Measurements from ENCODE around the gene GSK3B.
"Not testable (repeated sequence)": the region's sequence is repeated elsewhere in the genome, so short reads cannot be mapped to it uniquely, and the experiment has no call there.

The GSK3B gene

DNA sequence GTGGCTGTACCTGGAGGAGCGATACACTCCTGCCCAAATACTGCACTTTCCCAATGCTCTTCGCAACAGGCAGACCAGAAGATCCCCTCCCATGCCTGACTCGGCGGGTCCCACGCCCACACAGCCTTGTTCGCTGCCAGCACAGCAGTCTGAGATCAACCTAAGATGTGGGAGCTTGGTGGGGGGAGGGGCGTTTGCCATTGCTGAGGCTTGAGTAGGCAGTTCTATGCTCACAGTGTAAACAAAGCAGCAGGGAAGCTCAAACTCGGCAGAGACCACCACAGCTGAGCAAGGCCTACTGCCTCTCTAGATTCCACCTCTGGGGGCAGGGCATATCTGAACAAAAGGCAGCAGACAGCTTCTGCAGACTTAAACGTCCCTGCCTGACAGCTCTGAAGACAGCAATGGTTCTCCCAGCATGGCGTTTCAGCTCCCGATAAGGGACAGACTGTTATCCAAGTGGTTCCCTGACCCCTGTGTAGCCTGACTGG is 90.2 kb downstream of the GSK3B start:
- DNase-seq (ENCODE audit: low spot score), result peak; percentile 38

DNA sequence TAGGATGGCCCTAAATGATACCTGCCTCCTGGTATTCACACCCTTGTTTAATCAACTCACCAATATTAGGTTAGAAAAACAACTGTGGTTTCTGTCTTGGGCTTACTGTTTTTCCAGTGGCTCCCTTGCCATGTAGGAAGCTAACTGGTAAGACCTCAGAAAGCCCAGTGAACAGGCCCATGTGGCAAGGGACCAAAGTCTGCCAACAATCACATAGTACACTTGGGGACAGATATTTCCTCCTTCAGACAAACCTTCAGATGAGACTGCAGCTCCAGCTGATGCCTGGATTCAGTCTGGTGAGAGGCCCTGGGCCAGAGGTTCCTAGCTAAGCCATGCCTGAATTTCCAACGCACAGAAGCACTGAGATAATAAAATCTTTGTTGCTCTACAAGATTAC is 96.1 kb downstream of the GSK3B start:
- DNase-seq (ENCODE audit: low spot score), result no peak

DNA sequence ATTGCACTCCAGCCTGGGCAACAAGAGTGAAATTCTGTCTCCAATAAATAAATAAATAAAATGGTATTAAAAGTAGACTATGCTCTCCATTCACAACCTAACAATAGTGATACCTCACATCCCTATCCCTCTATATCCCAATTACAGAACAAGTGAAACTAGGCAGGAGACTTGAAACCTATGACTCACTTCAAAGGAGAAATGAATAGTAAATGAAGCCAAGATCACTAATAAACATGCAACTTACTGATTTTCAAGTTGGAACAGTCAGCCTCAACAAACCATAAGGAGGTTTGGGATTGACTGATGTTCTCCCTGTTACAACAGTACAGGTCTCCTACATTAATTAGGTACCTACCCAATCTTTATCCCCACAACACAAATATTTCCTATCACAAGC is 103.4 kb downstream of the GSK3B start:
- peak; percentile 45 for DNase-seq (ENCODE audit: low spot score)

DNA sequence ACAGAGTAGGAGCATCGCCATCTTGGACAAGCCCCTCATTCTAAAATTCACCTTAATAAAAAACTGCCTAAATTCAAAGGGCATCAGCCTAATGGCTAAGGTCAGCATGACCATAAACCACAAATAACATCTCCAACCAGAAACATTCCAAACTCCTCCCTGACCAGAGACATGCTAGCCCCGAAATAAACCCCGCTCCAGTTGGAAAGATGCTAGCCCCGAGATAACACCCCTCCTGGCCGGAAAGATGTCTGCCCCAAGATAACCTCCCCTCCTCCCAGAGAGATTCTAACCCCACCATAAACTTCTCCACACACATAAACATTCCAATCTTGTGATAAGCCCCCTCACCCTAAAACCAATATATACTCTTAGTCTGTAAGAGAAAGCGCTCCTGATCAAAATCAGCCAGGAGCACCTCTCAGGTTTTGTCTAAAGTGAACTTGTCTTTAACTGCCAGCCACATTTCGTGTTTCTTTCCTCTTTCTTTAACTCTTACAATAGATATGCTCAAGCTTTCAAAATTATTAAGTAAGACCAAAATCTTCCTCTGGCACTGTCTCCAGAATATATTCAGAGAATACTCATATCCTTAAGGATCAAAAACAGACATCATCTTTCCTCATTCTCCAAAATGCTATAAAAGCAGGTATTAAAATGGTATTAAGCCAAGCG is 104.1 kb downstream of the GSK3B start:
- DNase-seq (ENCODE audit: low spot score), result no peak

DNA sequence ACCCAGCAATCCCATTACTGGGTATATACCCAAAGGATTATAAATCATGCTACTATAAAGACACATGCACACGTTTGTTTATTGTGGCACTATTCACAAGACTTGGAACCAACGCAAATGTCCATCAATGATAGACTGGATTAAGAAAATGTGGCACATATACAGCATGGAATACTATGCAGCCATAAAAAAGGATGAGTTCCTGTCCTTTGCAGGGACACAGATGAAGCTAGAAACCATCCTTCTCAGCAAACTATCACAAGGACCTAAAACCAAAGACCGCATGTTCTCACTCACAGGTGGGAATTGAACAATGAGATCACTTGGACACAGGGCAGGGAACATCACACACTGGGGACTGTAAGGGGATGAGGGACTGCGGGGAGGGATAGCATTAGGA is 107.4 kb downstream of the GSK3B start:
- not testable (repeated sequence) for DNase-seq (ENCODE audit: low spot score)

DNA sequence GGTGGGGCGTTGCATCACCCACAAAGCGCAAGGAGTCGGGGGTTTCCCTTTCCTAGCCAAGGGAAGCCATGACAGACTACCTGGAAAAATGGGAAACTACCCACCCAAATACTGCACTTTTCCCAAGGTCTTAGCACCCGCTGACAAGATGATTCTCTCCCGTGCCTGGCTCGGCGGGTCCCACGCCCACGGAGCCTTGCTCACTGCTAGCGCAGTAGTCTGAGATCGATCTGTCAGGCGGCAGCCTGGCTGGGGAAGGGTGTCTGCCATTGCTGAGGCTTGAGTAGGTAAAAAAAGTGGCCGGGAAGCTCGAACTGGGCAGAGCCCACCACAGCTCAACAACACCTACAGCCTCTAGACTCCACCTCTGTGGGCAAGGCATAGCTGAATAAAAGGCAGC is 112.9 kb downstream of the GSK3B start:
- no peak for DNase-seq (ENCODE audit: low spot score)

DNA sequence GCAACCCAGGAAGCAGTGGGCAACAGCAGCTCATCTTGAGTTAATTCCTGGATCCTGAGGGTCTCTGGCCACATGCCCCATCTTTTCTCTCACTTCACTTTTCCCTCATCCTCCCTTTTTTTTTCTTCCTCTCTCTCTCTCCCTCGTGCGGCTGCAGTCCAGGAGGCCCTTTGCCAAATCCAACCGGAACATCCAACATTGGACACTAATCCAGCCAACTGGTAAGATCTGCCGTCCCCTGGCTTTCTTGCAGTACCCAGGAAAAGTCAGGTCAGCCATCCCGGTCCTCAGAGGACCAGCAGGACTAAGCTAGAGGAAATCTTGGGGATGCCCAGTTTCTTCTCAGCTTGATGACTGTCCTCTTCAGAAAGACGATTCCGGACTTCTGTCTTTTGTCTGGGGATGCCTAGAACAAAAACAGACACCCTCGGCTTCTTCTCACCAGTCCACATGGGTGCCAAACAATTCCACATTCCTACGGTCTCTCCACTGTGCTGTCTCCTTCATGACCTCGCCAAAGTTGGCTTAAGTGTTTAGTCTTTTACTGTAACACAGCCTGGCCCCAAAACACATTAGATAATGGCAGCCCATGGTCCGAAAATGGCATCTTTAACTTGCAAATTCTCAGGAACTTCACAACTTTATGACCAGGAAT is 115.6 kb downstream of the GSK3B start:
- DNase-seq (ENCODE audit: low spot score), result no peak

DNA sequence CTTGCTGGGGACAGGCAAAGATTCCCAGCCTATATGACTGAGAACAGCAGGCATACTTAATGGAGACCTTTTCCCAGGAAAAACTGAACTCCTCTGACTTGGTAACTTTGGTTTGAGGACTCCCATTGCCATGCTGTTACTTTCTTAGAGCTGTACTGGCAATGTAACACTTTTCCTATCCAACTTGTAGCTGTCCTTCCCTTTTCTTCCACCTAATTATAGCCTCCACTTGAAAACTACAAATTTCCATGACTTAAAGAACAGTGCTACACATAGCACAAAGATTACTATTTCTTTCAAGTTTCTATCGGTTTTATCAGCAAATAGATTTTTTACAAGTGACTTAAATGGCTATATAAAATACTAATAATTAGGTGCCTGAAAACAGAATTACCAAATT is 116.9 kb downstream of the GSK3B start:
- no peak for DNase-seq (ENCODE audit: low spot score)

DNA sequence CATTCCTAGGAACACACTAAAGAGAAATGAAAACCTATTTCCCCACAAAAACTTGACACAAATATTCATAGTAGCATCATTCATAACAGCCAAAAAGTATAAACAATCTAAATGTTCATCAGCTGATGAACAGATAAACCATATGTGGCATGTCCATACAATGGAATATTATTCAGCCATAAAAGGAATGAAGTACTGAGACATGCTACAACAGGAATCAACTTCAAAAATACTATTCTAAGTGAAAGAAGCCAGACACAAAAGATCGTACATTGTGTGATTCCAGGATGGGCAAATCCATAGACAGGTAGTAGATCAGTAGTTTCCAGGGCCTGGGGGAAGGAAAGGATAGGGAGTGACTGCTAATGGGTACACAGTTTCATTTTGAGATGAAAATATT is 118.0 kb downstream of the GSK3B start:
- DNase-seq (ENCODE audit: low spot score), result no peak

DNA sequence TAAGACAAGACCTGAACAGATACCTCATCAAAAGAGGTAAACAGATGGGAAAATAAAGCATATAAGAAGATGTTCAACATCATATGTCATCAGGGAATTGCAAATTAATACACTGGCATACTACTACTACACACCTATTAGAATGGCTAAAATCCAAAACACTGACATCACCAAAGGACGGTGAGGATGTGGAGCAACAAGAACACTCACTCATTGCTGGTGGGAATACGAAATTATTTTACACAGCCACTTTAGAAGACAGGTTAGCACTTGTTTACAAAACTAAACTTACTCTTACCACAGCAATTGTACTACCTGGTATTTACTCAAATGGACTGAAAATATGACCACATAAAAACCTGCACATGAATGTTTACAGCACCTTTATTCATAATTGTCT is 119.6 kb downstream of the GSK3B start:
- DNase-seq (ENCODE audit: low spot score), result no peak

DNA sequence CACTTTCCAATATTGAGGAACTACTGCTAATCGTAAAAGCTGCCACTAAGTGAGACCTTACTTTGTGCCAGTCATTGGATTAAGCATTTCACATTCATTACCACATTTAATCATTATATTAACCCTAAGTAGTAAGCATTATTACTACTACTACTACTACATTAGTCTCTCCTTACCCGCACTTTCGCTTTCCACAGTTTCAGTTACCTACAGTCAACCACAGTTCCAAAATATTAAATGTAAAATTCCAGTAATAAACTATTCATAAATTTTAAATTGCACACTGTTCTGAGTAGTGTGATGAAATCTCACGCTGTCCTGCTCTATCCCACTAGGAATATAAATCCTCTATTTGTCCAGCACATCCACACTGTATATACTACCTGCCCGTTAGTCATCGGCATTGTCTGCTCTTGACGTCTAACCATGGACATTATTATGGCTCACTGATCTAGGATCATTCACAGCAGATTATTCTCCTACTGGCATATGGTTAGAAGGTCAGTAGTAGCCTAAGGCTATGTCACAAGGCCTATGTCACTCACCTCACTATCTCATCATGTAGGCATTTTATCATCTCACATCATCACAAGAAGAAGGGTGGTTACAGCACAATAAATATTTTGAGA is 121.1 kb downstream of the GSK3B start:
- peak; percentile 58 for DNase-seq (ENCODE audit: low spot score)

DNA sequence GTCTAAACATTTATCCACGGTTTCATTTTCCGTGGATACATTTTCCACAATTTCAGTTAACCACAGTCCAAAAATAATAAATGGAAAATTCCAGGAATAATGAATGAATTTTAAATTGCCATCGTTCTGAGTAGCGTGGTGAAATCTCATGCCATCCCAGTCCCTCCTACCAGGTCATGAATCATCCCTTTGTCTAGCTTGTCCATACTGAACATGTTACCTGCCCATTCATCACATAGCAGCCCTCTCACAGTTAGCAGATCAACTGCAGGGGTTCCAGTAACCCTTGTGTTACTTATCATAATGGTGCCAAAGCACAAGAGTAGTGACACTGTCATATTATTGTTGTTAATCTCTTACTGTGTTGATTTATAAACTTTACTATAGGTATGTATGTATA is 124.5 kb downstream of the GSK3B start:
- no peak for DNase-seq (ENCODE audit: low spot score)

DNA sequence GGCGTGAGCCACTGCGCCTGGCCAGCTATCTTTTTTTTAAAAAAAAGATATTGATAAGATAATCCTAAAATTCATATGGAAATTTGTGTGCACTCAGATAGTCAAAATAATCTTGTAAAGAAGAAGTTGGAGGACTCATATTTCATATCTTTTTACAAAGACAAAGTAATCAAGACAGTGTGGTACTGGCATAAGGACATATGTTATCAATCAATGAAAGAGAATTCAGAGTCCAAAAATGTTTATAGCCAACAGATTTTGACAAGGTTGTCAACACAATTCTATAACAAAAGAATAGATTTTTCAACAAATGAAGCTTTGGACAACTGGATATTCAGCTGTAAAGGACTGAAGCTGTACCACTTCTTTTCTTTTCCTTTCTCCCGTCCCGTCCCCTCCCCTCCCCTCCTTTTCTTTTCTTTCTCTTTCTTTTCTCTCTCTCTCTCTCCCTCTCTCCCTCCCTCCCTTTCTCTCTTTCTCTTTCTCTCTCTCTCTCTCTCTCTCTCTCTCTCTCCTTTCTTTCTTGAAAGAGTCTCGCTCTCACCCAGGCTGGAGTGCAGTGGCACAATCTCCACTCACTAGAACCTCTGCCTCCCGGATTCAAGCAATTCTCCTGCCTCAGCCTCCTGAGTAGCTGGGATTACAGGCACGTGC is 126.8 kb downstream of the GSK3B start:
- no peak for DNase-seq (ENCODE audit: low spot score)

DNA sequence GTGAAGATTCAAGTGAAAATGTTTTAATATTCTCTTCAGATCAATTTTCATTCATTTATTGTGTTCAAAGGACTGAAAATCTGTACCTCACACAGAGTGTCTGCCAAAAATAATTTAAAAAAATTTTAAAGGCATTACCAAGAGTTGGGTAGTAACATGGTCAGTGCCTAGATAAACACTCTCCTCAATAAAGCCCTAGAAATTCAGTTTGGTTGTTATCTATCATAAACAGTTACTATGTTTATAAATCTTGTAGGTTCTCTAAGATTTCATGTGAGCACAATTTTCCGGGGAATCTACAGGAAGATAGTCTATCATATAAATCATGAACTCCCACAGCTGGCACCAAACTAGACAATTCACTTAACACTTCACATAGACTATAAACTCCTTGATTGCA is 128.6 kb downstream of the GSK3B start:
- DNase-seq (ENCODE audit: low spot score), result no peak

DNA sequence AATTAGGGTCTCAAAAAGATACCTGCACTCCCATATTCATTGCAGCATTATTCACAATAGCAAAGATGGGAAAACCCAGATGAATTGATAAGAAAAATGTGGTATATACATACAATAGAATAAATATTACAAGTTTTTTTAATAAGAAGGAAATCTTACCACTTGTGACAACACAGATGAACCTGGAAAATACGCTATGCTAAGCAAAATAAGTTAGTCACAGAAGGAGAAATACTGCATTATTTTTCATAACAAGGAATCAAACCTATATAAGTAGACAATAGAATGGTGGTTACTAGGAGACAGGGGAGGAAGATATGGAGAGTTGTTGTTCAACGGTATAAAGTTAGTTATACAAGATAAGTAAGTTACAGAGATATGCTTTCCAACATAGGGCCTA is 130.0 kb downstream of the GSK3B start:
- DNase-seq (ENCODE audit: low spot score), result no peak

DNA sequence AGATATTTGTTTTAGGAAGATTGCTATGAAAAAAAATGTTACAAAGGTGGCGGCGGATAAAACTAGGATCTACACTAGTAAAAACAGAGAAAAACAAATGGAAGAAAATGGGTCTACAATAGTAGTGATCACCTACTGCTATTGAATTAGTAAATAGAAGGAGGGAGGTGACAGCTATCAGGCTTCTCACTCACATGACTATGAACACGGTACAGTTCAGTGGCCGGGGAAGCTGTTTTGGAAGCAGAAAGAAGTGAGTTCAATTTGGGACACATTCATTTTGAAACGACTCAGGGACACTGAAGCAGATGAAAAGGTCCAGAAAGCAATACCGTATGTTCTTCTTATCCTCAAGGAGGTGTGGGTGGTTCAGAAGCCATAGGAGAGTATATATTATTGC is 138.3 kb downstream of the GSK3B start:
- DNase-seq (ENCODE audit: low spot score), result no peak

DNA sequence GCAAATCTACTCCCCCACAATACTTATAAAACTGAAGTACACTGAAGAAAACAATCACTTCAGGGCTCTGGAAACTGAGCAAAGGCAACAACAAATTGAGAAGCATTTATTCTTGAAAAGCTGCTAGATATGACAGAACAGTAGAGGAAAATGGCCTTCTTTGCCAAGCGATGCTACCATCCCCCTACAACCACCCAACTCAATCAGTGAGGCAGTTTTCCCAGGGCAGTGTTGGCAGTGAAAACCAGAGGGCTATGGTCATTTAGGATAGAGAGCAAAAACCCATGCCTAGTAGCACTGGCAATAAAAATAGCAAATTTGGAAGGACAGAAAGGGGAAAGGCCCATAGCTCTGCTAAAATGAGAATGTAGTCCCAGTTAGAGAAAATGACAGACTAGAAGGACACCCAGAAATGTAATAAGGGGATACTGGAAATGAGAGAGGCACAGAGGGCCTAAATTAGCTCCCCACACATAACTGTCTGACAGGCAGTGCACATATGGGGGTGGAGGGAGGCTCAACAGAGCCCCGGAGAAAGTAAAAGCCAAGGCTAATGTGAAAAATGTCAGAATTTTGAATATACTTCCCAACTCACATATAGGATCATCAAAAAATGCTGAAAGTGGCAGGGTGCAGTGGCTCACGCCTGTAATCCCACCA is 143.5 kb downstream of the GSK3B start:
- no peak for DNase-seq (ENCODE audit: low spot score)

DNA sequence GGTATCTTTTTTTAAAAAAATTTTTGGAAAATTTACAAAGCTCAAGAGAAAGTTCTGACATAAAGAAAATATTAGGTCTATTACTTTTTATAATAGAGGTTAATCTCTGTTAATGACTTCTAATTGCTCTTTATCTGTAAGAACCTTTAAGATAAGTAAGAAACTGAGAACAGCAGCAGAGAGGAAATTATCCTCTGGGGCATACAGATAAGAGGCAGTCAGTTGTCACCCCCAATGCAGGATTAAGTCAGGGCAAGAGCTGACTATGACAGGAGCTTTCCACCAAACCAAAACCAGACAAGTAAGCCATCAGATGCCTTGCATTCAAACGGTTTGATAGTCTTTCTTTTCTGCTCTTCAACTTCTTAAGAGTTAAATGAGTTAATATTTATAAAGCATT is 149.0 kb downstream of the GSK3B start:
- DNase-seq (ENCODE audit: low spot score), result no peak

DNA sequence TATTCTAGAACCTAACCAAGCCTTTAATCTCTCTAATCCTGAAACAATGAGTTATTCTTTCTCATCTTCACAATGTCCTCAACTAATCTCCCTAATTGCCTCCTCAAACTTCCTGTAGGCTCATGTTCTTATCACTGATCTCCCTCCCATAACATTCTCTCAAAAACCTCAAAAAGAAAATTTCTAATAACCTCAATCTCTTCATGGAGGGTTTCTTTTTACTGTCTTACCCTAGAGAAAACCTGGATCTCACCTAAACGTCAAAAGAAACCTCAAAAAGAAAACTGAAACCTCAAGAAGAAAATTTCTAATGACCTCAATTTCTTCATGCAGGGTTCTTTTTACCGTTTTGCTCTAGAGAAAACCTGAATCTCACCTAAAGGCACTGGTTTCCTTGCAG is 150.2 kb downstream of the GSK3B start:
- DNase-seq (ENCODE audit: low spot score), result no peak

DNA sequence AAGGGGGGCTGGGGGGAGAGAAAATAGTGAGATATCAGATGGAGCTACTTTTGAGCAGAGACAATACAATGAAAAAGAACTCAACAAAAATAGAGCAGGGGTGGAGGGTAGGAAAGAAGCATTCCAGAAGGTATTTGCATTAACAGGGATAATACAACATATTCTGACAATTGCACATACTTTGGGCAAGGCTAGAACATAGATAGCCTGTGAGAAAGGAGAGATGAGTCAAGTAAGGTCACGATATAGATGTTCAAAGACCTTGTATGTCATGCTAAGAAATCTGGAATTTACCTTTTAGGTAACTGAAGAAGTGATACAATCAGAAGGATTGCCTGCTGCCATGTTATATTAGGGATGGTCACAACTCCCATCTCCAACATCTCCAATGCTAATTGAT is 155.2 kb downstream of the GSK3B start:
- no peak for DNase-seq (ENCODE audit: low spot score)

DNA sequence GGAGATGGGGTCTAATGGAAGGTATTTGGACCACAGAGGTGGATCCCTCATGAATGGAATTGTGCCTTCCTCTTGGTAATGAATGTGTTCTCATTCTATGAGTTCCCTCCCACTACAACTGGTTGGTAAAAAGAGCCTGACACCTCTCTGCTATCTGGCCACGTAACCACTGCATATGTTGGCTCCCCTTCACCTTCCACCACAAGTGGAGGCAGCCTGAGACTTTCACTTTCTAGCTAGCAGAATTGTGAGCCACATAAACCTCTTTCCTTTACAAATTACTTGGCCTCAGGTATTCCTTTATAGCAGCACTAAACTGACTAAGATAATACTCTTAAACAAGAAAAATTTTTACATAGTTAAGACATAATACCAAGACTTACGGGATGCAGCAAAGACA is 157.0 kb downstream of the GSK3B start:
- DNase-seq (ENCODE audit: low spot score), result no peak

DNA sequence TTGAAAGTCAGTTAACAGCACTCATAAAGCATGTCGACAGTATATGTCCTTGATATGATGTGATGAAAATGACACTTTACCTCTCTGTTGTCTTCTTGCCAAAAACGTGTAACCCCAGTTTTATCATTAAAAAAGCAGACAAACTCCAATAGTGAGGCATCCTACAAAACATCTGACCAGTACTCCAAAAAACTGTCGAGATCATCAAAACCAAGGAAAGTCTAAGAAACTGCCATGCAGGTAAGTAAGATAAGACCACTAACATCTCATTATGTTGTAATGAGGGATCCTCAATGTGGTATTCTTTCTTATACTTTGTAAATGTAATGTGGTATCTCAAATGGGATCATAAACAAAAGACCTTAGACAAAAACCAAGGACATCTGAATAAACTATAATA is 160.0 kb downstream of the GSK3B start:
- DNase-seq (ENCODE audit: low spot score), result no peak

DNA sequence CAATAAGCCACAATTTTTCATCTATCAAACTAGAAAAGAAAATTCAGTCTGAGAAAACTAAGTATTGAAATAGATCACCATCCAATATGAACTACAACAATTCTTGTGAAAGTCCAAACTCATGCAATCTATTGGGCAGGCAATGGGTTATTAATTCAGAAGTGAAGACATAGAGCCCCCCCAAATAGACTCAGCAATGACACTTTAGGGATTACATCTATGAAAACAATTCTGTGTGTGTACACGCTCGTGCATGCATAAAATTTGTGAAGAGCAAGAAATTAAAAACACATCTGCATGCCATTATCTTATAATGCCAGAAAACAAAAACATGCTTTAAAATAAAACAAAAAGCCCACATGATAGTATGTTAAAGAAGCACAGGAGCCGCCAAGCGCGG is 161.0 kb downstream of the GSK3B start:
- DNase-seq (ENCODE audit: low spot score), result no peak

All from kidney tubule cell (primary cell).